Central memory CD4-positive, alpha-beta T cell (primary cell): ENCODE measurements around the gene DOCK9.
A peak's percentile ranks its signal among the peaks of the same experiment; 100 is the strongest.

Experiments
- DNase-seq: peaks from one replicate; pipeline ENCODE4 v3.0.0; 2022

DOCK9 gene

DNA sequence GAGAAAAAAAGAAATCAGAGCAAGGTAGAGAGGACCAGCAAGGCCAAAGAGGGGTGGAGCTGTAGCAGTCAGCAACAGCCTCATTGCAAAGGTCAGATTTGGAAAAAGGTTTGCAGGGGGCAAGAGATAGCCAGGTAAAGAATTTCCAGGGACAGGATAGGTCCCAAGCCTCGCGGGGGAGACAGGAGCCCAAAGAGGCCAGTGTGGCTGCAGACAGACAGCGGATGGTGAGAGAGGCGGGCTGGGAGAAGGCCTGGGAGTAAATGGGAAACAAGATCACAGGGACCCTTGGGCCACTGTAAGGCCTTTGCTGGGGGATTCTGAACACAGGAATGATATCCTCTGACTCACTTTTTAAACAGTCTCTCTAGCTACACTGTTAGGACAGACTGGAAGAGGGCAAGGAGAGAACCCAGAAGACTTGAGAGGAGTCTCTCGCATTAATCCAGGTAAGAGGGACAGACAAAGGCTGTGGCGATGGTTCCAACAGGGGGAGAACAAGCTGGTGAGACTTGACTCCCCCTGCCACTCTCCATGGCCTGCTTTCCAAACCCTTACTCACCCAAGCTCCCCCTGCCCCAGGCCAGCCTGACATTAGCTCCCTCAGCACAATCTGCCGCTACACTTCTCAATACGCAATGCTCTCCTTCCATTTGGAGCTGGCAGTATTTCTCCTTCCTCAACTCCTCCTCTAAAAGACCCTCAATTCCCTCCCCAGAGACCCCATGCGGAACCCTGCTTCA is 31.8 kb downstream of the DOCK9 start:
- no peak for DNase-seq

DNA sequence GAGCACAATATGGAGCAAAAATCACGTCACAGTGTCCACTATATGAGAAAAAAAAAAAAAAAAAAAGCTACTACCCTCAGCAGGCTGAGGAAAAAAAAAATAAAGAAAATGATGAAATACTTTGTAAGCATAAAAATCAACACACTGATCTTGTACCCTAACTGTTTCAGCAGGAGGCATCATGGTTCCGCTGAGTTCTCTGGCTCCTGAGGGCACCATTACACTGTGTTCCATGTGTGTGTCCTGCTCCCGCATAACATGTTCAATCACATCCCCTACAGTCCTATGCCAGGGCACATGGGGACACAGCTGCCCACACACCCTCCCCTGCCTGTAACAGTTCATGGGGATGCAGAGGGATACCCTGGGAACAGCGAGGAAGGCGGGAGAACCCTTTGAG is 33.5 kb downstream of the DOCK9 start:
- DNase-seq: no peak

DNA sequence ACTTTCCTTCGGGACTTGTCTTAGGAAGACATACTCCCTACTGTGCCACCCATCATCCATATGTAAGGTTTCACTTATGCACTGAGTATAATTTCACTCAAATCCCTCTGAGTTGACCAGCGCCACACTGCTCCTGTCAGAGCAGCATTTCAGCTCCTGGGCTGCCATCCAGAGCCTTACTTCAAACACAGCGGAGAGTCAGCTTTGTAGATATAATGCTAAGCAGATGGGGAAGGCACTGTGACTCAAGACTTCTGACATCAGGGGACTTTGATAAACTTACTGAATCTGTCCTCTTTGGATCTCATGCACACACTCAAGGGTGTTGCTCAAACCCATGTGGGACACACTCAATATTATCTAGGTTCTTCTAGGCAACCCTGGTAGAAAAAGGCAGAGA is 34.9 kb downstream of the DOCK9 start:
- no peak for DNase-seq

DNA sequence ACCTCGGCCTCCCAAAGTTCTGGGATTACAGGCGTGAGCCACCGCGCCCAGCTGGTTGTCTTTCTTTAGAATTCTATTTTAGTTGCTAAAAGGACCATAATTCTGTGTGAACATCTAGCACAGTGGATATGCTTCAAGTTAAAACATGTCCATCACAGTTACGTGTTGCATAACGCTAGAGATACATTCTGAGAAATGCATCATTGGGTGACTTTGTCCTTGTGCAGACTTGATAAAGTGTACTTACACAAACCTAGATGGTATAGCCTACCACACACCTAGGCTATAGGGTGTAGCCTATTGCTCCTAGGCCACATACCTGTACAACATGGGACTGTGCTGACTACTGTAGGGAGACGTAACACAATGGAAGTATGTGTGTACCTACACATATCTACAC is 35.4 kb downstream of the DOCK9 start:
- DNase-seq: no peak

DNA sequence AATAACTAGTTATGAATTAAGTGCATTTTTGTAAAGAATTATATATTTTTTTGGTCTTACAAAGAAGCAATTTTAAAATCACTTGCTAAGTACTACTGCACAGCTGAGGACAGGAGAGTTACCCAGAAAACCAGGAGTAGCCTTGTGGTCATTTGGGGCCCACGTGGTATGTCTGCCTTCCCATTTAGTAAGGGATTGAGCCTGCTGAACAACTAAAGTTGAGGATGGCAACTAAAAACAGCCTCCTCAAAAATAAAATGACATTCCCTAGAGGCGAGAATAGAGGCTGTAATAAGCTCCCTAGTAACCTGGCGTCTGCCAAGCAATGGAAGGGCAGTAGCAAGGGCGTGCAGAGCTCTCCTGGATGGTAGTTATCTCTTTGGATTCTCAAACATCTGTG is 36.3 kb downstream of the DOCK9 start:
- DNase-seq: no peak

DNA sequence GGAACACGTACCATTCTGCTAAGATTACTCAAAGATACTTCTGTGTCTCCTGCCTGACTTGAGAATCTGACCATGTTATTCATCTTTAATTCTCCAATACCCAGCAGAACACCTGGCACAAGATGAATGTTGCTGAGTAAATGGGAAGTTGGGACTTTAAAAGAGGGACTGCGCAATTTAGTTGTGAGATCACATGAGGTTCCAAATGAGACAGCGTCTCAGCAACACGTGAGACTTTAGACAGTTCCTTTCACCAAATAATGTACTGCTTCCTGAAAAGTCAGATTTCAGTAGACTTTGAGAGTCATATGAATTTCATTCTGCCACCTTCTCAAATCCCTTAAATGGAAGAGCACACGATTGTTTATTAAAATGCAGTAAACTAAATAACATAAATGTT is 36.7 kb downstream of the DOCK9 start:
- no peak for DNase-seq

DNA sequence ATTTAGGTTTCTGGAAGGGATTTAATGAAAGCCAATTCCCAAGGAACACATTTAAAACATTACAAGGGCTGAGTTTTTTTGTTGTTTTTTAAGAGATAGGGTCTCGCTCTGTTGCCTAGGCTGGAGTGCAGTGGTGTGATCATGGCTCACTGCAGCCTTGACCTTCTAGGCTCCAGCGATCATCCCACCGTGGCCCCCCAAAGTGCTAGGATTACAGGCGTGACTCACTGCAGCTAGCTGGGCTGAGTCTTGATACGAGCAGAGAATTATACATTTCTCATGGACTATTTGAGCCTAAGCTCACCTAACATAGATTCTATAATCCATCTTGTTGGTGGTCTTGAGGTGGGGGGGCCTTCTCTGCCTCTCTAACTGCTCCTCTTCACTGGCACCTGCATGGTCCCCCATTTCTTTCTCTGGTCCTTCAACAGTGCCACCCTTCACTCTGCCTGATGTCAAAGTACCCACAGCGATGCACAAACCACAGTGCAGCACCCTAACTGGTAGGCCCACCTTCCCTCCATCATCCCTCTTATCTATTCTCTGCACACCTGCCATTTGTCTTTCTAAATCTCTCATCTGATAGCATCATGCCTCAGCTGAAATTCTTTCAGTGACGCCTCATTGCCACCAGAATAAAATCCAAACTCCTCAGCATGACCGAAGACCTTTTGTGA is 37.4 kb downstream of the DOCK9 start:
- DNase-seq: no peak

DNA sequence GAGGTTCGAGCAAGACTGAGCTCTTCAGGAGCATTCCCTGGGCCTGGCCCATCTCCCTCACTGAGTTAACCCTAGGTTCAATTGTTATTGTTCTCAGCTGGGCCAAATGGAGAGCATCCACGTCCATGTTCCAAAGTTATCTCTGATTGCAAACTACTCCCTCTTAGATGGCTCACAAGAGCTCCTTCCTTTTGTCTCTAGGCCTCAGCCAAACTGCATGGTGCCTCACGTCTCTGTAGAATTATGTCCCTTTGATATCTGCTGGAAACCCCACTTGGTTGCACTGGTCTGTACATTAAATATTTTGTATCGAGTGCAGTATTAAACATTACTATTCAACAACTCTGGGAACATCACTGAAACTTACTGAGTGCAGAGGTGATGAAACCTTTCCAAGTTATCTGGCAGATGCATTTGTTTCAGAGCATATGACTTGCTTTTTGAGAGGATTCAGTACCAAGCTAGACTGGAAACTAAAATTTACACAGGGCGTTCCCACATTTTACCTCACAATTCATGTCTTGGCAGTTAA is 38.1 kb downstream of the DOCK9 start:
- no peak for DNase-seq

DNA sequence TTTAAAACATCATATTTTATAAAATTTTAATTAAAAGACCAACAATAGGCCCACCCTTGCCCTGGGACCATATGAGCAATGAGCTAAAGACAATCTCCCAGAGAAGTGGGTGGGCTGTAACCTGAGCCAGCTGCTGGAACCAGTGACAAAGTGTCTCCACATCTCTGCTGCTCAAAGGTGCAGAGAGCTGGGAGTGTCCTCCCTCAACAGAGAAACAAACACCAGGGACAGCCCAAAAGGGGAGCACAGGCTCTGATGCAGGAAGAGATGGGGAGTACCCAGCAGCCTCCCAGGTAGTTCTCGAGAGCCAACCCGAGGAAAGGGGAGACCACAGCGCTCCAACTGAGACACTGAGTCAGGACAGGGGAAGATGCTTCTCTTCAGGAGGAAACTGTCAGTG is 39.1 kb downstream of the DOCK9 start:
- no peak for DNase-seq

DNA sequence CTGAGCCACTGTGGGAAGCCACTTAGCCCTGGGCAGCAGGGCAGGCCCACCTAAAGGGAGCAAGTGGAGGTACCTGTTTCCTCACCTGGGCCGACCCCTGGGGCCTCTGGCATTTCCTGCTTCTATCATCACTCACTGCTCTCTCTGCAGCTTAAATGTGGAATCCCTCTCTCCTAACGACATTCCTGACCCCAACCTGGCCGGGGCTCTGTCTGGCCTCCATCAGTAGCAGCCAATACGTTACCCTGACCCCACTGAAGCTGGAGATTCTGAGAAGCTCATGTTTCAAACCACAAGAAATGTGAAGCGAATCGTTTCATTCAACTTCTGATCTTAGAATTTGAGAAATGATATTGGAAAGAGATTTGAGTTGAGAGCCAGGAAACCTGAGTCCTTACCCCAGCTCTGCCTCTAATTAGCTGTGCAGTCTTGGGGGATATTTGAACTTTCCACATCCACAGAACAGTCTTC is 39.9 kb downstream of the DOCK9 start:
- DNase-seq: no peak

DNA sequence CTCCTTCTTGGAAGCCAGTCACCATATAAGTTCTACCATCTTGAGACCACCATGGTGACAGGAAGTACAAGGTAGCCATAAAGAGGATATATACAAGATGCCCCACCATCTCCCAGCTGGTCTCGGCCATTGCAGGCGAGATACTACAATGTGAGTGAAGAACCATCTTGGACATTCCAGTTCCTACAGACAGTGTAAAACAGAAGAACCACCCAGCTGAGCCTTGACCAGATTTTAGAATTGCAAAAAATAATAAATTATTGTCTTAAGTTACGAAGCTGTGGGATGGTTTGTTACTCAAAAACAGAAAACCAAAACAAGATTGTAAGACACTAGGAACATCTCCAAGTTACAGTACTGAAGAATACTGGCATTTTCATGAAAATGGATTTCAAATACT is 43.6 kb downstream of the DOCK9 start:
- no peak for DNase-seq

DNA sequence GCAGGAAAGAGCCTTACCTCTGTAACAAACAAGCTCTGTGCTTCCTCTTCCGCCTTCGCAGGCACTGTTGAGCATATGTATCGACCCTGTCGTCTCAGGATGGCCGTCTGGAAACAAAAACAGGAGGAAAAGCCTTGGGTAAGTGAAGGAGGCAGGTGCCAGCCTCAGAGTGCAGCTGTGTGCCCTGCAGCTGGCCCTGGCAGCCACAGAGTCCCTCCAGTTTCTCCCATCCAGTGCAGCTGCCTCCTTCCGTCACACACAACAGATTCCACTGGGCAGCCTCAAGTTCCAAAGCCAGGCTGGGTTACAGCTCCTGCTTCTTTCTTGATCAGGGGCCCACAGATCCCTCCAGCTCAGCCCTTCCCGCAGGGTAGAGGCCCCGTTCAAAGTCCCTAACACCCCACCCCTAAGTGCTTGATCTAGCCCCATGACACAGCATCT is 47.7 kb downstream of the DOCK9 start:
- DNase-seq: no peak

DNA sequence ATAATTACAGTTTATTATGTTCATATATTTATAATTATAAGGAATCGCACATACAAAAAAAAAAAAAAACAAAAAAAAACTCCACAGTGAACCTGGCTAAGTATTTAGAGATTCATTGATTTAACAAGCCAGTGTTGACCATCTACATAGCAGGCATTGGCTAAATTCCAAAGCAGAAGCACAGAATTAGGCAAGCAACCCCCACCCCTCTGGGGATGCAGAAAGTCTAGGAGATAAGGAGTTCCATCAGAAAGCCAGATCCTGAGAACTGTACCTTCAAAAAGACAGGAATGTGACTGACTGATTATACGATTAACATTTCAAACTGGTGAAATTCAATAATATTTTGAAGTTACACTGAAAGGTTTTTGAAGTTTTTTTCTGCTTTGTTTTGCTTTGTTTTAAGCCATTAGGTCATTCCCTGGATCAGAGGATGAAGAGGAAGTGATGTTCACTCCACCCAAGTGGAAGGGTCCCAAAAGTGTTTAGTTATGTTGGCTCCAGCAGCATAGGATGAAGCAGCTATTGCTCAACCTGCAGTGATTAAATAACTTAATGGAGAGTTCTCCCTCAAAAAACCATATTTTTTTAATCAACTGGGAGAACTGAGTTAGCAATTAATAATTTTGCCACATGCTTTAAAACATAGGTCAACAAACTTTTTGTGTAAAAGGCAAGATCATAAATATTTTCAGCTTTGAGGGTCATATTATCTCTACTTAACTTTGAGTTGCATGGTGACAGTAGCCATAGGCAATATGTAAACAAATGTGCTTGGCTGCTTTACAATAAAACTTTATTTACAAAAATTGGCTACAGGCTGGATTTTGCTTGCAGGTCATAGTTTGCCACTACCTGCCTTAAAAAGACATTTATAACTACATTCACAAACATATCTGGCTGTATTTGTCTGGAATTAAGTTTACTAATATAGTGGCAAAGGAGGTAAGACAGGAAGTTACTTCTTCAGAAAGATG is 49.6 kb downstream of the DOCK9 start:
- no peak for DNase-seq

DNA sequence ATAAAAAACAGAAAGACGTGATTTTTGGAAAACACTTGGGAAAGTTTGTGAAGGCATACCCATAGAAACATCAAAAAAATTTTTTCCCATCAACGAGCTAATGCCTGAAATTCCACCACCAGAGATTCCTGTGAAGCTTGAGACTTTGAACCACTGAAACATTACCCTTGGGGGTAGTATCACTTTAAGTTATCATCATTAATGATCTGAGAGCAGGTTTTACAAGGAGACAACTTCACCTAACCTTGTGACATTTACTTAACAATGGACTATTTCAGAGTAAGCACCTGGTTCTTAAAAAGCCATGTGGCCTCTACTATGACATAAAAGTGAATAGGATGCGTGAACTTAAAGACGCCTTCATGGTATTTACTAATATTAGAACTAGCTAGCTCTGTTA is 51.9 kb downstream of the DOCK9 start:
- DNase-seq: no peak

DNA sequence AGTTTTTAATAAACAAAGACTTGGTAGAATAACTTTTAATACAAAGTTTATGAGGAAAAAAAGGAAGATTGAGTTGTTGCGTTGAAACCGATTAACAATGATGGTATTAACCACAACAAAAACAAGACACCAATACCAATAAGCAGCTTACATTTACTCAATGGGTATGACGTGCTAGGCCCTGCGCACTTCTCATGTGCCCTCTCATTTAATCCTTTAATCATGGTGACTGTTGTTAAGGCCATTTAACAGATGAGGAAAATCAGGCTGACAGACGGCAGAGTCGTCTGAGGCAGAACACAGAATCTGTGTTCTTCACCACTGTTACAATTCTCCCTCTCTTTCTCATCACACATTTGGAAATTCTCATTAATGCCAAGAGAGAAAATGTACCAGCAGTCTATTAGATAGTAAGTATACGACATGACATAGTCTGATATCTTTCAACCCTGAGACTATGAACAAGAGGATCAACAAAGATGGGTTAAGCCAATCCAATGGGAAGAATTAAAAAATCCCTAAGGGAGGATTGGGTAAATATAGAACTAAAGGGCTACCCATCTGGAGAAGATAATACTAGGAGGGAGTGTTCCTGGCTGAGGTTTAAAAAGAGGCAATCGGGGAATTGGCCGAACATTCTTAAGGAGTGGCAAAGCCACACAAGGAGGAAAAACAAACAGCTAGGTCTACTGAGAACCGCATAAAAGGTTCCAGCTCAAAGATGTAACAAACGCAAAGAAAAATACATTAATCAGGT is 54.0 kb downstream of the DOCK9 start:
- DNase-seq: no peak

DNA sequence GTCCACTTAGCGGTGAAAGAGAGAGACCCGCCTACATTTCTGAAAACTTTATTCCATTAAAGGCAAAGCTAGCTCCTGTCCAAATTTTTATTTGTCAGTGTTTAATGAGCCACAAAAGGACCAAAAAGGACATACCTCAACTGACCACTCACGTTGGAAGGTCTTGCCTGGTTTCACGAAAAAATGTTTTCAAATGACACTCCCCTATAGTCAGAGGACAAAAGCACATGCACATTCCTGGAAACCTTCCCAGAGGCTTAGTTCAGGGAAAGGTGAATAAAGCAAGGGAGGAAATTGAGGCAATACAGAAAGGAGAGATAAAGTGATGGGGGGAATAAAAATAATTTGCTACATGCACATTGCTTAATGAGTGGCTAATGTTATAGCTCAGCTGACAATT is 55.6 kb downstream of the DOCK9 start:
- DNase-seq: no peak

DNA sequence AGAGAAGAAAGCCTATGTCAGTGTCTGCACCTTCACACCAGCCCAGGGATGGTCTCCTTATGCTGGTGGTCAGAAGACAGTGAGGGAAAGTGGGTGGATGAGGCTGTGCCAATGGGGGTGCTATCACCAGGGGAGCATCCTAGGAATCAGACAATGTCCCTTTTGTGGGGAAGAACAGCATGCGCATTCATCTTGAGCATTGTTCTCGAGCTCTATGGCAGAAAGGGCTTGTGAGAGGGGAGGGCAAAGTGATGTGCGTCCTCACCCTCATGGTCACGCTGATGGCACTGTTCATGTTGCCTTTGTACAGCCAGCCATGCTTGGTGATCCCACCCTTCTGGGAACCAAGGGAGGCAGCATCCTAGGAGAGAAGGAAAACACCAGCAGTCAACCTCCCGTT is 56.1 kb downstream of the DOCK9 start:
- no peak for DNase-seq

DNA sequence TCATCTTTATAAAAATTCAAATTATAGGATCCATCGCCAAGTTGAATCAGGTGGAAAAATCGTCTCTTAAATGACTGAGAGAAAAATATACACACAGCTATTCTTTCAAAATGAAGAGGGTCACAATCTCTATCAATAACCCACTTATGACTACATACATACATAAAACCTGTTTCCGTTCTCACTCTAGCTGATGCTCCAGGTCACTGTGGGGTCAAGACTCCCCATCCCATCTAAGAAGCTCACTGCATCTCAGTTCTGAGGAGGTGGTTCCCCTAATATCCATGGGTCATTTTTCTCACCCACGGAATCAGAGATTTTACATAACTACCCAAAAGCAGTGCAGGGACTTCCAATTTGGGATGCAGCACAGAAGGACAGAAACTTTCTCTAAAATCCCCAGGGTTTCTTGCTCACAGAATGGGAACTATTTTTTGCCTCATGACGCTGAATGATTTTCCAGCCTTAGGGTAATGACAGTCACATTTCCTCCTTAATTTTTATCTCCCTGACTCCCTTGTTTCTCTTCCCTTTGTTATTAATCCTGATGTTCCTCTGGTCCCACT is 56.8 kb downstream of the DOCK9 start:
- DNase-seq: no peak

DNA sequence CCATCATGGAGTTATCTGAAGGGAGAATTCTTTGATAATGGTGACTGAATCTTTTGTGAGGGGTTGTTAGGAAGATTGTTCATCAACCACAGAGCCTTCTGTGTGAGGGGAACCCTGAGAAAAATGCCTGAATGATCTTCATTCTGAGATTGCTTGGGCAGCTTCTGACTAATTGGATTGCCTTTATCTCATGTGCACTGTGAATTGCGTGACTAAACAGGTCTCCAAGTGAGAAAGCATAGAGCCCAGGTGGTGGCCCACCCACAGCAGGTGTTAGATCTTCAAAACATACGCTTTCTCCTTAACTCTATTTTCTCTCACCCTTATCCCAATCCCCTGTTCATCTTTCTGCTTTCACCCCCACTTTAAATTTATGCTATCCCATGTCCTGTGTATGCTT is 58.3 kb downstream of the DOCK9 start:
- no peak for DNase-seq

DNA sequence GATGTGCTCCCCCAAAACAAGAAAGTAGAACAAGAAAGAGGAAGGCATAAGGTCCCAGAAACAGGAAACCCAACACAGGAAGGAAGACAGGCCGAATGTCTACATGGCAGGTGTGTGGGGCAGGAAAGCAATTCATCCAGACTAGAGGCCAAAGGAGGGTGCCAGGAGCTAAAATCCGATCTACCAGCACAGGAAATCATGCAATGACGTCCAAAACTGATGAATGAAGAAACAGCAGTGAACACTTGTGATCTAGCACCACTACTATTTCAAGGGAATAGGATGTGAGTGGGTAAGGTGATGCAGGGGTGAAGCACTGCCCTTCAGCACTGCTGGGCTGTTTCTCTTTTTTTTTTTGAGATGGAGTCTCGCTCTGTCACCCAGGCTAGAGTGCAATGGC is 59.1 kb downstream of the DOCK9 start:
- peak; percentile 5 for DNase-seq

DNA sequence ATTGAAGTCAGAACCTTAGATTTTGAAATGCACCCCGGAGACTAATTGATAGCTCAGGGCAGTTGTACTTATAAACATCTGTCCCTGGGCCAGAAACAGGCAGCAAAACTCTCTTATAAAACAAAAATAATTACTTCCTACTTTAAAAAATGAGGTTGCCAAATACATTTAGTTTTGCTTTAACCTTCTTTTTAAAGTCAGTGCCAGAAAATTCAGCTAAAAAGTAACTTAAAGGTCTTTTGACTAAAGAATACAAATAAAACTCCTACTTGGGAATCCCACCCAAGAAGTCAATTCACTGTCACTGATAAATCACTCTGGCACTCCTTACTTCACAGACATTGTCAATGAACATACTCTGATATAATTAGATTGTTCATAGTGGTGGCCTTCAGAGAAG is 60.7 kb downstream of the DOCK9 start:
- no peak for DNase-seq

DNA sequence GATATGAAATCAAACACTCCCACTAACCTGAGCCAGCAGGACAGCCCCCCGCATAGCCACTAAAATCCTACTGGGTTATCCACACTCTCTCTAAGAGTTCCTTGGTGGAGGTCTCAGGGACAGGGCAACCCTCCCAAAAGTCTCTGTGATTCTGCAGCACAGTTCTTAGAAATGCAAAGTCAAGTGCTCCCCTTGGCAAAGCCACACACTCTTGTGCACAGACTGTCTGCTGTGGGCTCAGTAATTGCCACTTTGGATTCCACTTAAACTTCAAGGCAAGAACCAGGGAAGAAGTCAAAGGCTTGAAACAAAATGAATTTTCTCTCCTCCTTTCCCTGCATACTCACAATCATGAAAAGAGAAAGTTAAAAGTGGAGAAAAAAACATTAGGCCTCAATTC is 61.5 kb downstream of the DOCK9 start:
- no peak for DNase-seq
